HEK293T (cell line): ENCODE measurements around the gene BEGAIN.

ENCODE experiments used
- CTCF ChIA-PET: fragments of 350-600 bp; formaldehyde crosslinking; extraction: SDS; loops from one replicate; lab custom pipeline; 2021; ENCODE audit warnings: antibody characterized with exemption, inconsistent platforms; lab: Yijun Ruan, JAX
- POLR2A ChIA-PET: fragments of 350-600 bp; formaldehyde crosslinking; extraction: SDS; loops from one replicate; lab custom pipeline; 2020; ENCODE audit warnings: antibody characterized with exemption, inconsistent platforms; lab: Yijun Ruan, JAX
- DNase-seq: peaks from one replicate; pipeline ENCODE4 v3.0.0; 2012; ENCODE audit warnings: mixed read lengths; ENCODE audit errors: extremely low spot score
- ARNT ChIP-seq: fragments of 450-650 bp; IDR thresholded peaks from 2 replicates; pipeline ENCODE4 v1.6.1; 2017; ENCODE audit warnings: mild to moderate bottlenecking
- BHLHE40 ChIP-seq: fragments of 450-650 bp; IDR thresholded peaks from 2 replicates; pipeline ENCODE4 v1.6.1; 2016; ENCODE audit warnings: mild to moderate bottlenecking, moderate library complexity, borderline replicate concordance
- CTBP1 ChIP-seq: fragments of 450-650 bp; IDR thresholded peaks from 2 replicates; pipeline ENCODE4 v1.6.1; 2016; ENCODE audit warnings: borderline replicate concordance
- ELF4 ChIP-seq: fragments of 450-650 bp; IDR thresholded peaks from 2 replicates; pipeline ENCODE4 v1.6.1; 2017; ENCODE audit warnings: antibody characterized with exemption
- FOXA1 ChIP-seq: fragments of 450-650 bp; IDR thresholded peaks from 2 replicates; pipeline ENCODE4 v1.6.1; 2016; ENCODE audit warnings: mild to moderate bottlenecking
- FOXK2 ChIP-seq: fragments of 450-650 bp; IDR thresholded peaks from 2 replicates; pipeline ENCODE4 v1.6.1; 2016; ENCODE audit warnings: mild to moderate bottlenecking
- FOXM1 ChIP-seq: fragments of 450-650 bp; IDR thresholded peaks from 2 replicates; pipeline ENCODE4 v1.6.1; 2017; ENCODE audit warnings: mild to moderate bottlenecking, borderline replicate concordance
- HDGF ChIP-seq: fragments of 450-650 bp; IDR thresholded peaks from 2 replicates; pipeline ENCODE4 v1.6.1; 2017; ENCODE audit warnings: antibody characterized with exemption, borderline replicate concordance
- L3MBTL2 ChIP-seq: fragments of 450-650 bp; conservative IDR thresholded peaks from 2 replicates; pipeline ENCODE4 v1.6.1; 2016; ENCODE audit warnings: mild to moderate bottlenecking
- LEF1 ChIP-seq: fragments of 450-650 bp; IDR thresholded peaks from 2 replicates; pipeline ENCODE4 v1.6.1; 2017; ENCODE audit warnings: mild to moderate bottlenecking, borderline replicate concordance
- NFRKB ChIP-seq: fragments of 450-650 bp; IDR thresholded peaks from 2 replicates; pipeline ENCODE4 v1.6.1; 2016; ENCODE audit warnings: mild to moderate bottlenecking, moderate library complexity
- PKNOX1 ChIP-seq: fragments of 450-650 bp; IDR thresholded peaks from 2 replicates; pipeline ENCODE4 v1.6.1; 2016
- SP1 ChIP-seq: fragments of 450-650 bp; IDR thresholded peaks from 2 replicates; pipeline ENCODE4 v1.6.1; 2017
- SUZ12 ChIP-seq: fragments of 450-650 bp; IDR thresholded peaks from 2 replicates; pipeline ENCODE4 v1.6.1; 2016; ENCODE audit warnings: mild to moderate bottlenecking
- TARDBP ChIP-seq: fragments of 450-650 bp; IDR thresholded peaks from 2 replicates; pipeline ENCODE4 v1.6.1; 2016
- ZNF384 ChIP-seq: fragments of 450-650 bp; IDR thresholded peaks from 2 replicates; pipeline ENCODE4 v1.6.1; 2016

The BEGAIN gene

GRCh38 chr14:100623961-100624360 is 36.7 kb upstream of the BEGAIN start:
- ChIA-PET POLR2A (no interaction called here), CTCF (no interaction called here)
- no peak for DNase-seq
- TF ChIP-seq SP1 (no peak), HDGF (no peak), FOXA1 (no peak), FOXK2 (no peak)

GRCh38 chr14:100623557-100623956 is 36.3 kb upstream of the BEGAIN start:
- ChIA-PET CTCF (no interaction called here), POLR2A (no interaction called here)
- no peak for DNase-seq
- TF ChIP-seq TARDBP: no peak
- TF ChIP-seq BHLHE40: no peak
- TF ChIP-seq HDGF: no peak
- no peak for TF ChIP-seq L3MBTL2
- TF ChIP-seq ZNF384: no peak
- TF ChIP-seq FOXM1: no peak
- no peak for TF ChIP-seq PKNOX1

GRCh38 chr14:100622708-100623485 is 35.7 kb upstream of the BEGAIN start:
- TF ChIP-seq FOXM1 (no peak), TARDBP (no peak), NFRKB (no peak), L3MBTL2 (no peak), SP1 (no peak), LEF1 (no peak), PKNOX1 (no peak), BHLHE40 (no peak), SUZ12 (no peak), FOXA1 (no peak), ARNT (no peak), ZNF384 (no peak), HDGF (no peak), CTBP1 (no peak)
- DNase-seq: no peak
- CTCF ChIA-PET: no interaction called here
- POLR2A ChIA-PET: no interaction called here

GRCh38 chr14:100622224-100622623 is 35.0 kb upstream of the BEGAIN start:
- no peak for DNase-seq
- TF ChIP-seq NFRKB (no peak), CTBP1 (no peak), HDGF (no peak)
- CTCF ChIA-PET: no interaction called here
- POLR2A ChIA-PET: no interaction called here

- ChIA-PET POLR2A (no interaction called here), CTCF (no interaction called here)
- TF ChIP-seq L3MBTL2 (no peak), LEF1 (no peak), CTBP1 (no peak), BHLHE40 (no peak), SP1 (no peak), ELF4 (no peak), ARNT (no peak), FOXA1 (no peak), HDGF (no peak), TARDBP (no peak), FOXK2 (no peak), FOXM1 (no peak), NFRKB (no peak), ZNF384 (no peak), SUZ12 (no peak)
- DNase-seq: peak; percentile 31
These were observed 34.6 kb upstream of the BEGAIN start for GRCh38 chr14:100621806-100622205.

GRCh38 chr14:100620255-100621100 is 33.3 kb upstream of the BEGAIN start:
- no peak for TF ChIP-seq L3MBTL2
- TF ChIP-seq LEF1: no peak
- no peak for TF ChIP-seq TARDBP
- ChIA-PET CTCF (no interaction called here), POLR2A (no interaction called here)
- no peak for DNase-seq
